Sigmoid colon (tissue), 7 donors: Measurements from ENCODE around the gene NCAN. TPM values are rescaled to one million over a fixed set of nuclear protein-coding genes. Genes with fewer than 3 reads are reported as not detected.

Source experiments
- DNase-seq: peaks from one replicate; pipeline ENCODE4 v3.0.0-alpha.2; 2019
- H3K27ac ChIP-seq, 4 donors: fragments of 200-600 bp; sonication (generic); one replicate each; pipeline ENCODE4 v1.5.1; 2016 to 2019; ENCODE audit warnings: mild to moderate bottlenecking in 1 of 4
- H3K27me3 ChIP-seq, 3 donors: fragments of 200-600 bp; sonication (generic); one replicate each; pipeline ENCODE4 v1.5.1; 2019; ENCODE audit warnings: mild to moderate bottlenecking in 1 of 3
- H3K36me3 ChIP-seq, 4 donors: fragments of 200-600 bp; sonication (generic); one replicate each; pipeline ENCODE4 v1.5.1; 2016 to 2019
- H3K4me1 ChIP-seq, 4 donors: fragments of 200-600 bp; sonication (generic); one replicate each; pipeline ENCODE4 v1.5.1; 2017 to 2019
- H3K4me3 ChIP-seq, 4 donors: fragments of 200-600 bp; sonication (generic); one replicate each; pipeline ENCODE4 v1.5.1; 2017 to 2019; ENCODE audit warnings: mild to moderate bottlenecking in 2 of 4, moderate library complexity in 1 of 4
- H3K9me3 ChIP-seq, 4 donors: fragments of 200-600 bp in 3 of 4; sonication (generic) in 3 of 4; one replicate each; pipeline versions ENCODE4 v1.5.1 to v1.6.1; 2013 to 2019
- CTCF ChIP-seq, 4 experiments: fragments of 450-650 bp in 3 of 4; fragments of 200-600 bp in 1 of 4; IDR thresholded peaks; one replicate each; pipeline ENCODE4 v1.5.1; 2016 to 2019; ENCODE audit warnings: antibody characterized with exemption in 4 of 4, mild to moderate bottlenecking in 3 of 4, moderate library complexity in 2 of 4
- EP300 ChIP-seq, 4 donors: sonication (generic); formaldehyde crosslinking; IDR thresholded peaks; one replicate each; pipeline ENCODE4 v1.6.1; 2017; ENCODE audit warnings: antibody characterized with exemption in 4 of 4
- POLR2A ChIP-seq, 2 donors: fragments of 450-650 bp; IDR thresholded peaks; one replicate each; pipeline ENCODE4 v1.6.1; 2016; ENCODE audit warnings: antibody characterized with exemption in 2 of 2, mild to moderate bottlenecking in 2 of 2, moderate library complexity in 2 of 2
- POLR2AphosphoS5 ChIP-seq, 4 donors: sonication (generic); formaldehyde crosslinking; IDR thresholded peaks; one replicate each; pipeline ENCODE4 v1.6.1; 2017; ENCODE audit warnings: antibody characterized with exemption in 4 of 4
- WGBS, 2 donors: extraction: QIAGEN DNeasy Blood & Tissue Kit; methylation state at CpG; one replicate each; pipeline ENCODE4 v1.1.7; 2013; 5-methylcytosine and 5-hydroxymethylcytosine counted together
- intact Hi-C: fragments of 100-400 bp; cut with DNase I; formaldehyde crosslinking; loops from one replicate; pipeline ENCODE4 v1.15.1; 2023
- polyA plus RNA-seq, 3 donors: library from polyadenylated mRNA; stranded (reverse); fragments of 200-250 nt; gene quantifications; one replicate each; pipeline ENCODE4 v1.2.3, GENCODE V29; 2013
- total RNA-seq, 4 donors: library from RNA; depleted of rRNA; stranded (reverse); fragments of >200 nt; gene quantifications; one replicate each; pipeline ENCODE4 v1.1.0, GENCODE V29; 2016
- donor health status: healthy with polysubstance abuse.
- donor health status: Bipolar disorder and iron deficiency.
- donor health status: healthy.

The NCAN gene
- total and polyA plus RNA-seq, 7 donors: under 0.01 to 0.09 (median under 0.01) TPM; not detected in 4

DNA sequence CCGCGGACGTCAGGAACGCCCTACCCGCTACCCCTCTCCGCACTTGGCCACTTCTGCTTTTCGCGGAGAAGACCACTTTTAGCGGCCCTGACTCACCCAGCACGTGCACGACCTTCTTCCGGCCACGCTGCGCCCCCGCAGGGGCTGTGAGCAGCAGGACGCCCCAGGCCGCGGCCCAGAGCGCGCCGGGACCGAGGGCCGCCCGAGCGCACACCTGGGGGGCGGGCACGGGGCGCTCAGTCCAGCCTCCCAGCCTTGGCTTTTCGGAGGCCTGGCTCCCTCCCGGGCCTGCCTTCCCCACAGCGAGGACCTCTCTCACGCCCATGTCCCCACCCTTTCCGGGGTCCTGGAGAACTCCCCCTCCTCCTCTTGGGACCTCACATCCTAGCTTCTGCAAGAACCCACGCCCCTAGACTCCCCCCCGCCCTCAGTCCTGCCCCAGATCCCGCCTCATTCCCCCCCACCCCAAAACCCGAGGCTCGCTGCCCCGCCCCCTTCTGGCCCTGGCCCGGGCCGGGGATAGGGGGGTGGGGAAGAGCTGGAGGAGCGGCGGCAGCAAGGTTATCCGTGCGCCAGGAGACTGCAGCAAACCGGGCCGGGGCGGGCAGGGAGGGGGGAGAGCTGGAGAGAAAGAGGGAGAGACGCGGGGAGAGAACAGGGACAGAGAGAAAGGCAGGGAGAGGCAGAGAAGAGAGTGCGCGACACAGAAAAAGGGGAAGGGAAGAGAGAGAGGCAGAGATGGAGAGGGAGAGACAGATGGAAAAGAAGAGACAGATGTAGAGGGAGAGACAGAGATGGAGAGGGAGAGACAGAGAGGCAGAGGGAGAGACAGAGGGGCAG is 49.8 kb downstream of the NCAN start:
- DNase-seq: no peak
- H3K4me3 ChIP-seq: peak overlapping the region in 3 of 4 donors; percentile 14 to 23 (median 16)
- H3K36me3 ChIP-seq: no peaks in the 10 kb centered on the region
- TF ChIP-seq CTCF (IDR thresholded peaks at IDR 0.05) (no peak), POLR2A (IDR thresholded peaks at IDR 0.05) (no peak), POLR2AphosphoS5 (IDR thresholded peaks at IDR 0.05) (no peak), EP300 (IDR thresholded peaks at IDR 0.05) (no peak)
- peaks cover 14 to 58% (median 32%) of the 10 kb centered on the region in 3 donors for H3K27me3 ChIP-seq
- 2 to 9% methylated on average over 52 of the region's 52 CpGs for WGBS, 2 donors
- peaks cover 0 to 11% (median 8%) of the 10 kb centered on the region in 4 donors for H3K4me1 ChIP-seq
- no peak overlapping the region for H3K27ac ChIP-seq
- no peaks in the 10 kb centered on the region for H3K9me3 ChIP-seq
- intact Hi-C loops: no loop called here

DNA sequence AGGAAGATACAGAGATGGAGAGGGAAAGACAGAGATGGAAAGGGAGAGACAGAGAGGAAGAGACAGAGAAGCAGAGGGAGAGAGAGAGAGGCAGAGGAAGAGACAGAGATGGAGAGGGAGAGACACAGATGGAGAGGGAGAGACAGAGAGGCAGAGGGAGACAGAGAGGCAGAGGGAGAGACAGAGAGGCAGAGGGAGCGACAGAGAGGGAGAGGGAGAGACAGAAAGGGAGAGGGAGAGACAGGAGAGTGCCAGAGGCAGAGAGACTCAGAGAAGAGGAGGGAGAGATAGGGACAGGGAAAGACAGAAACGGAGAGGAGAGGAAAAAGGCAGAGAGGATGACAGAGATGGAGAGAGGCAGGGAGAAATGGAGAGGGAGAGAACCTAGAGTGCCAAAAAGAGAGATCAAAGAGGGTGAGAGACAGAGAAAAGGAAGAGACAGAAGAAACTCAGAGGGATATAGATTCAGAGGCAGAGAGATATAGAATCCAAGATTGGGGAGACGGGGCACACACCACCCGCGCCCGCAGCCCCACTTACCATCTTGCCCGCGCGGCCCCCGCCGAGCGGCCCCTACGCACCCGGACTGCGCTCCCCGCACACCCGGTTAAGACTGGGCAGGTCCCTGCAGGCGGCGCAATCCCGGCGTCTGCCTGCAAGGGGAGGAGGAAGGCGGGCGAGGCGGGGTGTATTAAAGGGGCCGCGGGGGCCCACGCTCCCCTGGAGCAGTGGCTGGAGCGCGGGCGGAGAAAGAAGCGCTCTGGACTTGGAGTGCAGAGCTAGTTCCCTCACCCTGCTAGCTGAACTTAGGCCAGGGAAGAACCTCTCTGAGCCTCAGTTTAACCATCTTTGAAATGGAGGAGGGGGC is 50.7 kb downstream of the NCAN start:
- Histone ChIP-seq H3K4me1 (peaks cover 0 to 11% (median 8%) of the 10 kb centered on the region in 4 donors), H3K27me3 (peaks cover 14 to 49% (median 32%) of the 10 kb centered on the region in 3 donors), H3K27ac (no peak overlapping the region), H3K4me3 (no peak overlapping the region), H3K36me3 (no peaks in the 10 kb centered on the region), H3K9me3 (no peaks in the 10 kb centered on the region)
- TF ChIP-seq POLR2AphosphoS5 (IDR thresholded peaks at IDR 0.05) (no peak), CTCF (IDR thresholded peaks at IDR 0.05) (no peak), POLR2A (IDR thresholded peaks at IDR 0.05) (no peak), EP300 (IDR thresholded peaks at IDR 0.05) (no peak)
- intact Hi-C loops: no loop called here
- DNase-seq: no peak
- 10% methylated on average over 31 of the region's 31 CpGs for WGBS, 2 donors

DNA sequence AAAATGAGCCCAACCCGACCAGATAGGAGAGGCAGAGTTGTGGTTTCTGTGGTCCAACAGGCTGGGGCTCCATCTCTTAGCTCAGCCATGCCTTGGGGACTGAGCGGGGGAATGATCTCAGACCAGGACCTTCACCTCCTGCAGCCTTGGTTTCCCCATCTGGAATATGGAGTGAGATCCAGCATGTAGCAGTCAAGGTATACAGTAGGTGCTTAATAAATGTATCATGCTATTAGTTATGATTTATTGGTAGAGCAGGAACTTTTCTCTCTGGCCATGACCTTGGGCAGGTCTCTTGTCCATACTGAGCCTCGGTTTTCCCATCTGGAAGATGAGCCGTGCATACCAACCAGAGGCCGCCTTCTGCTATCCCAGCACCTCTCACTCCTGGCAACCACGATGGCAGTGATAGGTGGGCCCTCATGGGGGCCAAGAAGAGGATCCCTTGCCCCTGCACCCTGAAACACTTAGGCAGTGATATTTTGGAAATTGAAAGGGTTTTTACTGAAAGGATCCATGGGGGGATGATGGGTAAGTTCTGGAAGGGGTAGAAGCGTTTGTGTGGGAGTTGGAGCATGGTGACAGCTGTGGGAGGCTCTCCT is 52.2 kb downstream of the NCAN start:
- Histone ChIP-seq H3K9me3 (no peaks in the 10 kb centered on the region), H3K27me3 (peaks cover 14 to 43% (median 32%) of the 10 kb centered on the region in 3 donors), H3K27ac (no peak overlapping the region), H3K4me3 (no peak overlapping the region), H3K36me3 (no peaks in the 10 kb centered on the region), H3K4me1 (peaks cover 0 to 11% (median 8%) of the 10 kb centered on the region in 4 donors)
- WGBS, 2 donors: 72 to 83% methylated on average over 7 of the region's 7 CpGs
- intact Hi-C loops: no loop called here
- no peak for DNase-seq
- TF ChIP-seq CTCF (IDR thresholded peaks at IDR 0.05): no peak
- TF ChIP-seq POLR2A (IDR thresholded peaks at IDR 0.05): no peak

DNA sequence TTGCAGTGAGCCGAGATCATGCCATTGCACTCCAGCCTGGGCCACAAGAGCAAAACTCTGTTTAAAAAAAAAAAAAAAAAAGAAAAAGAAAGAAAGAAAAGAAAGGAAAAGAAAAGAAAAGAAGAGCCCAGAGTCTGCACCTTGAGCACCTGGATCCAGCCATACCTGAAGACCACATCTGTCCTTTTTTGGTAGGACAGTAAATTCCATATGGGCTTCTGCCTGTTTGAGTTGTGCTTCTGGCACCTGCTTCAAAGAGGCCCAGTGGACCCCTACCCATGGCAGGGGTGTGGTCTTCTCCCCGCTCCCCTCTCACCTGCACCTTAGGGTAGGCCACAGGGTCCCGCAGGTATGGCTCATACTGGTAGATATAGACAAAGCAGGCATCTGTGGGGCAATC is 55.5 kb downstream of the NCAN start:
- Histone ChIP-seq H3K27me3 (peaks cover 0 to 17% (median 11%) of the 10 kb centered on the region in 3 donors), H3K9me3 (no peaks in the 10 kb centered on the region), H3K36me3 (no peaks in the 10 kb centered on the region), H3K4me1 (no peaks in the 10 kb centered on the region), H3K4me3 (no peak overlapping the region), H3K27ac (no peak overlapping the region)
- no peak for TF ChIP-seq CTCF (IDR thresholded peaks at IDR 0.05)
- no peak for TF ChIP-seq POLR2A (IDR thresholded peaks at IDR 0.05)
- no peak for TF ChIP-seq POLR2AphosphoS5 (IDR thresholded peaks at IDR 0.05)
- TF ChIP-seq EP300 (IDR thresholded peaks at IDR 0.05): no peak
- no peak for DNase-seq
- intact Hi-C loops: no loop called here
- WGBS, 2 donors: 94 to 98% methylated on average over 3 of the region's 3 CpGs
